Fibroblast of lung (primary cell): Measurements from ENCODE around the gene RNLS.

Experiments
- CTCF ChIP-seq, 2 donors: IDR thresholded peaks in 1 of 2; conservative IDR thresholded peaks in 1 of 2; 1 replicate in 1 of 2; 2 replicates in 1 of 2; pipeline ENCODE4 v1.5.1; 2011 to 2012; ENCODE audit warnings: low read length in 2 of 2, control low read depth in 1 of 2, inconsistent platforms in 1 of 2, low read depth in 1 of 2, mild to moderate bottlenecking in 1 of 2
- EZH2 ChIP-seq: IDR thresholded peaks from 2 replicates; pipeline ENCODE4 v1.5.1; 2012; ENCODE audit warnings: low read length, control low read depth, mild to moderate bottlenecking; ENCODE audit errors: missing control alignments

GRCh38 chr10:88288320-88289059 lies 294.6 kb downstream of the RNLS start:
- TF ChIP-seq CTCF (conservative IDR thresholded peaks at IDR 0.05 in 1 of 2, IDR thresholded peaks at IDR 0.05 in 1 of 2; ENCODE audit: low read depth in 1 of 2, low read length in 2 of 2) (no peak), EZH2 (no peak)
